HG03064 (cell line): Measurements from ENCODE around the gene SLC9B2.
"Not testable (repeated sequence)": the region's sequence is repeated elsewhere in the genome, so short reads cannot be mapped to it uniquely, and the experiment has no call there.

Source experiments
- ATAC-seq: cut with Tn5 transposase; IDR thresholded peaks from one replicate; pipeline ENCODE4 v1.9.1; 2021; ENCODE audit warnings: low read depth; ENCODE audit not compliant: unreplicated experiment

SLC9B2 gene

DNA sequence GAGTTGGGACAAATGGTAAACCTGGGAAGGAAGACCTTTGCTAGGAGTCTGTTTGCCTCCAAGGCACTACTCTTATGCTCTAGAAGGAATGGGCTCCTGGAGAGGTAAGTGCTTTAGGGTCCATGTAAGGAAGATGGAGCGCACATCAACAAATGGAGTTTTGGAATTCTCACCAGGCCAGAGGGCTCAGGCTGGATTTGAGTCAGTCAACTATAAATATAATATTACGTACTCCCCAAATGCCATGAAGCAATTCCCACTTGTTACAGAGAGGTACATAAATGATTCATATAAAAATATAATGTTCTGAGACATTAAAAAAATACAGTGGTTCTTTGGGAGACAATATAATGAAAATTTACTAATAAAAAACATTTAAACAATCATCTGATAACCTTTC, 55.4 kb downstream of the SLC9B2 start:
- no peak for ATAC-seq

GRCh38 chr4:103019308-103020124, 57.0 kb downstream of the SLC9B2 start, which contains the start of gene SLC9B1:
SLC9B1 (minus strand) TSS chr4:103019705; CDS start chr4:102991711, 27,994 bp downstream.
- ATAC-seq, result peak; percentile 100

DNA sequence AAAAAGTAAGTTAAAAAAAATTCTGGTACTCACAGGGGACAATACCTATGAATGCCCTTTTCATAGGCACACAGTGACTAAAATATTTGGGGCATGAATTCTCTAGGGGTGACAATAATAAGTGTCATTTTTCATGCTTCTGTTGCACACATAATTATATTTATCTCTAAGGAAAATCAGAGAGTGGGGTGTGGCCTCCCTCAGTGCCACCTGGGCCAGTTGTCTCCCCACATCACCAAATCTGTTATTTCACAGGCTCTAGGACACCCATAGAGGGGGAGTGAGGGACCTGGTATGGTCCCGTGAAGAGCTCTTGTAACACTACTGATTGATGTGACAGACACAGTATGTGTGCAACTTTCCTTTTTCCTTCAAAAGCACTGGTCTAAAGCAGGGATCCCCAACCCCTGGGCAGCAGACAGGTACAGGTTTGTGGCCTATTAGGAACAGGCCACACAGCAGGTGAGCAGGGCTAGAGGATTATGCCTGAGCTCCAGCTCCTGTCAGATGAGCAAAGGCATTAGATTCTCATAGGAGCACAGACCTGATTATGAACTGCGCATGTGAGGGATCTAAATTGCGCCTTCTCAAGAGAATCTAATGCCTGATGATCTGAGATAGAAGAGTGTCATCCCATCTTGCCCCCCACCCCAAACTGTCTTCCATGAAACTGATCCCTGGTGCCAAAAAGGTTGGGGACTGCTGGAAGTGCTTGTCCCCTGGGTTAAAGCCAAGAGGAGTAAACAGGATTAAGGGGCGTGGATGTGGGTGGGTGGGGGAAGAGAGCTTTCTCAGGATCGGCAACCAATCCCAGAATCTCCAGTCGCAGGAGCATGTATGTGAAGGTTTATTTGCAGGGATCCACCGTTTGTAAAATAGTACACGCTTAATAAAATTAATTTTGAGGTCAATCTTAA, 57.9 kb downstream of the SLC9B2 start:
- ATAC-seq, result no peak

DNA sequence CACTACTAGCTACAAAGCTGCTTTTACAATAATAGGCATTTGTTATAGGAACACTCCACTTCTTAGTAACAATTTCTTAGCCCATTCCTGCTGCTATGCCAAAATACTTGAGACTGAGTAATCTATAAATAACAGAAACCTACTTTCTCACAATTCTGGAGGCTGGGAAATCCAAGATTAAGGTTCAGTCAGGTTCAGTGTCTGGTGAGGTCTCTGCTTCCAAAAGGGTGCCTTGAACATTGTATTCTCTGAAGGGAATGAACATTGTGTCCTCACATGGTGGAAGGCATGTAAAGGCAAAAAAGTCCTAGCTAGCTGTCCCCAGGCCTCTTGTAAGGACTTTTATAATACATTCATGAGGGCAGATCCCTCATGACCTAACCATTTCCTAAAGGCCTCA, 64.0 kb downstream of the SLC9B2 start:
- ATAC-seq, result no peak

DNA sequence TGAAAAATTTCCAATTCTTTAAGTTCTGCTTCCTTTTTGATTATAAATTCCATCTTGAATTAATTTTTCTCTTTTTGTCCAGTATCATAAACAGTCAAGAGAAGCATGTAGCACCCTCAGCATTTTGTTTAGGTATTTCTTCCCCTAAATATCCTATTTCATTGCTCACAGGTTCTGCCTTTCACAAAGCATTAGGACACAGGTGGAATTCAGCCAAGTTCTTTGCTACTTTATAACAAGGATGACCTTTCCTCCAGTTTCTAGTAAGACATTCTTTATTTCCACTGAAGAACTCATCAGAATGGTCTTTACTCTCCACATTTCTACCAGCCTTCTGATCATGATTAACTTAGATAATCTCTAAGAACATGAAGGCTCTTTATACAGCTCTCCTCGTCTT, 64.5 kb downstream of the SLC9B2 start:
- ATAC-seq, result no peak

DNA sequence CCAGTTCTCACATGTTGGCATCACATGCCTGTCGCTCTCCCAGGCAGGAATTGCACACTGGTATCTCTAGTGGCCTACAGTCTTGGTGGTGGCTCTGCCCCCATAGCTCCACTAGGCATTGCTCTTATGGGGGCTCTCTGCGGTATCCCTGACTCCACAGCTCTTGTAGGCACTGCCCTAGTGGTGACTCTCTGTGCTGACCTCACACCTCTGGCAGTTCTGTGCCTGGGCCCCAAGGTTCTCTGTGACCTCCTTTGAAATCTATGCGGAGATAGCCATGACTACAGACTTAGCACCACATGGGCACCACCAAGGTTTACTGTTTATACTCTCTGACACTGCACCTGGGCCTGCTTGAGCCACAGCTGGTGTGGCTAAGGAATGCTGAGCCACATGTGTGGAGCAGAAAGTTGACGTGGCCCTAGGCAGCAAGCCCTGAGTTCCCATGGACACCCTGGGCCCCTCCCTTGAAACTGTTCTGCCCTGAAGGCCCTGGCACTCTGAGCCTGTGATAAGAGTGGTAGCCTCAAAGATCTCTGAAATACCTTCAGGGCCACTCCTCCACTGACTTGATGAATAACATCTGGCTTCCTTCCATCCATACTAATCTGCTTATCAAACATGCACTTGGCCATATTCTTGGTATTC, 65.1 kb downstream of the SLC9B2 start:
- no peak for ATAC-seq

DNA sequence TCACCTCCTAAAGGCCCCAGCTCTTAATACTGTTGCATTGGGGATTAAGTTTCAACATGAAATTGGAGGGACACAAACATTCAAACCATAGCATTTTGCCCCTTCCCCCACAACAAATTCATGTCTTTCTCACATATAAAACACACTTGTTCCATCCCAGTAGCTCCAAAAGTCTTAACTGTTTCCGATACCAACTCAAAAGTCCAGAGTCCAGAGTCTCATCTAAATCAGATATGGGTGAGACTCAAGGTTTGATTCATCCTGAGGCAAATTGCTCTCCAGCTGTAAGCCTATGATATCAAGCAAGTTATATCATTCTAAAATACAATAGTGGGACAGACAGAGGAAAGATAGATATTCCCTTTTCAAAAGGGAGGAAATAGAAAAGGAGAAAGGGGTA, 65.8 kb downstream of the SLC9B2 start:
- no peak for ATAC-seq

- no peak for ATAC-seq
These were observed 67.5 kb downstream of the SLC9B2 start for GRCh38 chr4:103008875-103009729.

- ATAC-seq, result no peak
These were observed 74.0 kb downstream of the SLC9B2 start for GRCh38 chr4:103002551-103002950.

DNA sequence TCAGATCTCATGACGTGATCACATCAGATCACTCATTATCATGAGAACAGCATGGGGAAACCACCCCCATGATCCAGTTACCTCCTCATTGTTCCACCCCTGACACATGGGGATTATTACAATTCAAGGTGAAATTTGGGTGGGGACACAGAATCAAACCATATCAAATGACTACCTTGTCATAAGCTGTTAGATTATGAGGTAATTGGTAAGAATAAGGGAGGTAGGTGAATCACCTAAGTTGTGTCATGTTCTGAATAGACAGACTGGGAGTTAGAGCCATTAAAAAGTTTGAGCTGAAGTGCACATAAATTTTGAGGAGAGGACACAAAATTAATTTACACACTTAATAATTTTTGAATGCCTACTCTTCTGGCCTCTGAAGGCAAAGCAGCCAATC, 81.8 kb downstream of the SLC9B2 start:
- no peak for ATAC-seq

- not testable (repeated sequence) for ATAC-seq
These were observed 82.6 kb downstream of the SLC9B2 start for GRCh38 chr4:102993985-102994384.

- no peak for ATAC-seq
These were observed 88.0 kb downstream of the SLC9B2 start for GRCh38 chr4:102988429-102989020.

DNA sequence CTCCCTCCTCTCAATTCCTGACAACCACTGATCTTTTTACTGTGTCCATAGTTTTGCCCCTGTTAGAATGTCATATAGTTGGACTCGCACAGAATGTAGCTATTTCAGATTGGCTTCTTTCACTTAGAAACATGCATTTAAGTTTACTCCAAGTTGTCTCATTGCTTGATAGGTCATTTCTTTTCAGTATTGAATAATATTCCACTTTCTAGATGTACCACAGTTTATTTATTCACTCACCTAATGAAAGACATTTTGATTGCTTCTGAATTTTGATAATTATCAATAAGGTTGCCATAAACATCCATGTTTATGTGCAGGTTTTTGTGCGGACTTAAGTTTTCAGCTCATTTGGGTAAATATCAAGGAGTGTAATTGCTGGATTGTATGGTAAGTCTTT, 95.6 kb downstream of the SLC9B2 start:
- no peak for ATAC-seq
